ENCODE results near the gene FDXR.

FDXR gene

DNA sequence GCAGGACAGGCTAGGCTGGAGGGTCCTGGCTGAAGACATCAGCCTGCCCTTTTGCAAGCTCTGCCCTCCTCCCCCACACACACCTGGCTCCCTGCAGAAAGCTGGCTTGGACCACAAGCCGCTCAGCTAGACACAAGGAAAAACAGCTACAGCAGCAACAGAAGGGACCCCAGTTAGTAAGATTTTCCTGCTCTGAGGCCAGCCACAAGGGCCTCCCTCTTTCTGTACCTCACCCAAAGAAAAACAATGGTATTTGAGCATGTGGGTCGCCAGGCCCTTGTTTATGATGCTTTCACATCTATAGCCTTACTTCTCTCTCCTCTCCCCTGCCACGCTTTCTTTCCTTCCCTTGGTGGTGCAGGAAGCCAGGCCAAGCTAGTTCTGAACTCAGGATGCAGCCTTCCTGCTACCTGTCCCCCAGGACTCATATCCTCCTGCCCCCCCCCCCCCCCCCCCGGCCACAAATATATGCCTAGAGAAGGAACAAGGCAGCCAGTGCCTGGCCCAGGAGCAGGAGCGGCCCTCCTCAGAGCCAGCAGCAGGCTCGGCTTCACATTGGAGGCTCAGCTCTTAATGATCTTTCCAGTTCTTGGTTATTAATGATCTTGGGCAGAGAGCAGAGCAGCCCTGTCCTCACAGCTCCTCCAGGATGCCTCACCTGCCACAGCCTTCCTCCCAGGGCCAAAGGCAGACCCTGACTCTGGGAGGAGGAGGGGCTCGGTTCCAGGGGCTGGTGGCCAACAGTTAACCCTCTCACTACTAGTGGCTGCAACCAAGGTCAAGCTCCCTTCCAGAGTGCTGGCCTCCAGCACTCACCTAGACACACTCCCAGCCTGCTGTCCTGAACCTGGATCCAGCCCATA, 32.6 kb downstream of the FDXR start:
- peak in 1 of 56 donors; percentile 7 for DNase-seq

DNA sequence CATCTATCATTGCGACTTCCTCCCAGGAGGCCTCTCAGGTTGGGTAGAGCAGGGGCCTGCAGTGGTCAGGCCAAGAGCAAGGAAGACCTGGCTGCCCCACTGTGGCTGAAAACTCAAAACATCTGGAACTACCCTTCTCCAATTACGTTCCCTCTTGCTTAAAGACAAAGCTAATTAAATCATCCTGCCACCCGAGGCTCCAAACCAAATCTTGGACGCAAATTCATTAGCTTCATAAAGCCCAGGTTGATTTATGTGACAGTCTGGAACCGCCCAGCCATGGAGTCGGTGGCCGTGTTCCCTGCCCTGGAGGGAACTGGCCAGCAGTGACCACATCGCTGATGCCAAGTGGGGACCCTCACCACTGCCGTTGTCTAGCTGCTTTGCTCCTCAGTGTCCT, 34.5 kb downstream of the FDXR start:
- no peak for DNase-seq

DNA sequence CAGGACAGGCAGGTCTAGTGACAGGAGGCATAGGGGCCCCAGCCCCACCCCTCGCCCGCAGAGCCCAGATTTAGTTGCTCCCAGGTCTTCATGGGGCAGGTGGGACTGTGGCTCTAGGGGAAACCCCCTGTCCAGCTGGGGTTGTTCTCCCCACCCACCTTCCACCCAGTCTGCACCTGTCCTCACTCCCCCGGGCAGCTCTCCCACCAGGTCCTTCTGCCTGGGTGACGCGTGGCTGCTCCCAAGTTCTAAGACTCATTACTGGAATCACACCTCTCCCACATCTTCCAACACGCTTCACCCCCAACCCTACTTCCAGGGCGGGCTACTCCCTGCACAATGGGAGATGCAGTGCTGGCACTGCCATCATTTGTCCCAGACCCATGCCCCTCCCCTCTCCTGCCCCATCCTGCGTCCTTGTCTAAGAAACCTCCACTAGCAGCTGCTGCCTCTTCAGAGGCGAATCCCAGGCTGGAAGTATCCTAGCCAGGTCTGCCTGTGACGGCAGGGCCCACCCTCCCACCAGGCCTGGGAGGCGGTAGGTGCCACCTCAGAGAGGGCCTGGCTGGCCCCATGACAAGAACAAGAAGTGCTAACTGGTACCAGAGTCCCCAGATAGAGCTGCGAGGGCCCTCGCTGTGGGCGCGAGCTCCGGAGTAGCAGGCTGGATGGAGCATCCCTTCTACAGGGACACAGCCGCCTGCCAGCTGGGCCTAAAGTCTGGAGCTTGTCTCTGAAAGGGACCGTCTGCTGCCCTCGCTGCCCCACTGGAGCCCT, 35.9 kb downstream of the FDXR start:
- no peak for DNase-seq

DNA sequence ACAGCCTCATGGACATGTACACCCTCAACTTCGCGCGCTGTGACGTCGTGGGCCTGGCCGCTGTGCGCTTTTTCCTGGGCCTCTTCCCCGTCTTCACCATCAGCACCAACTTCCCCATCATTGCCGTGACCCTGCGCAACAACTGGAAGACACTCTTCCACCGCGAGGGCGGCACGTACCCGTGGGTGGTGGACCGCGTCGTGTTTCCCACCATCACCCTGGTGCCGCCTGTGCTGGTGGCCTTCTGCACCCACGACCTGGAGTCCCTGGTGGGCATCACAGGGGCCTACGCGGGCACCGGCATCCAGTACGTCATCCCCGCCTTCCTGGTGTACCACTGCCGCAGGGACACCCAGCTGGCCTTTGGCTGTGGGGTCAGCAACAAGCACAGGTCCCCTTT, 36.6 kb downstream of the FDXR start:
- DNase-seq = no peak

DNA sequence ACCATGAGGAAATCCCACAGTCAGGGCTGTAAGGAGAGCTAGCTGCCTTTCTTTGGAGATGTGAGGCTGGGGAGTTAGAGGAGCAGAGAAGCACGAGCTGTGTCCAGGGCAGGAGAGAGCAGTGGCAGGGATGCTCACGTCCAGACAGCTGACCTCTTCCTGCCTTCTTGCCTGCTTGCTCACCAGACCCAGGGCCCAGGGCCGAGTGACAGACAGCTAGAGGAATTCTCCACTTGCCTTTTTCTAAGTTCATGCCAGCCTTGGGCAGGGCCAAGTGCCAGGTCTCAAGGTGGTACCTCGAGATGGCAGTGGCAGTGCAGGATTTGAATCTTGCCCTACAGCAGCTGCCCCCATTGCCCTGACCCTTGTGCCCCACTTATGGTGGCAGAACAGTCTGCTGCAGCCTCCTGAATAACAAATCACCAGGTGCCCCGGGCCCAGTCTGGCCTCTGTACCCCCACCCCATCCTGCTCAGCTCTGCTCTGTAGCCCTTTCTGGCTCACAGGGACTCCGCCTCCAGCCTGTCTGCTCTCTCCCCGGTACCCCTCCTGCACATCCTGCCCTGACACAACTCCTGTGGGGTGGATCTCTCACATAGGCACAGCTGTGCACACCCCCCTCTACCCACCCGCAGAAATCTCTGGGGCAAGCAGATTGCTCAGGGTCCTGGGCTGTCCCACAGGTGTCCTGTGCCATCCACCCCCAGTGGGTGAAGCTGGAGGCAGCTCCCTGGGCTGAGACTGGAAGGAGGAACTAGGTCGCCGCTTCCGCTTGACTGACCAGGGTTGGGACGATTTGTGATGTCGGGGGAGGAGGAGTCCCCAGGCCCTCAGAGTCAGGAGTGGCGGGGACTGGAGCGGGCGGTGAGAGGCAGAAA, 39.1 kb downstream of the FDXR start:
- DNase-seq = peak in 37 of 56 donors; percentile 7 to 72 (median 39)

DNA sequence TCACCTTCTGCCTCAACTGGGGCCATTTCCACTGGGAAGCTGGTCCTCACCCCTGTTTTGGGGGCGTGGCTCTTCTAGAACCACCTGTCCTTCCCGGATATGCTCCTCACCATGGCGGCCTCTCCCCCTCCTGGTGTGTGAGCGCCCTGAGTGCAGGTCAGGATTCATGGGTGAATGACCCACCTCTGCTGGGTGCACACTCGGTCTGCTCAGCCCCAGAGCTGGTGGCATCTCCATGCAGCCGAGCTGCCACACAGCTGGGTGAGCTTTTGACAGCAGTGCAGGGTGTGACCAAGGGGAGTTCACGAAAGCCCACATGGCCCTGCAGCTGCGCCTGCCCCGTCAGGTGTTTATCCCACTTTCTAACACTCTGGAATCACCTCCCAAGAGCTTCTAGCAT, 40.4 kb downstream of the FDXR start:
- no peak for DNase-seq

DNA sequence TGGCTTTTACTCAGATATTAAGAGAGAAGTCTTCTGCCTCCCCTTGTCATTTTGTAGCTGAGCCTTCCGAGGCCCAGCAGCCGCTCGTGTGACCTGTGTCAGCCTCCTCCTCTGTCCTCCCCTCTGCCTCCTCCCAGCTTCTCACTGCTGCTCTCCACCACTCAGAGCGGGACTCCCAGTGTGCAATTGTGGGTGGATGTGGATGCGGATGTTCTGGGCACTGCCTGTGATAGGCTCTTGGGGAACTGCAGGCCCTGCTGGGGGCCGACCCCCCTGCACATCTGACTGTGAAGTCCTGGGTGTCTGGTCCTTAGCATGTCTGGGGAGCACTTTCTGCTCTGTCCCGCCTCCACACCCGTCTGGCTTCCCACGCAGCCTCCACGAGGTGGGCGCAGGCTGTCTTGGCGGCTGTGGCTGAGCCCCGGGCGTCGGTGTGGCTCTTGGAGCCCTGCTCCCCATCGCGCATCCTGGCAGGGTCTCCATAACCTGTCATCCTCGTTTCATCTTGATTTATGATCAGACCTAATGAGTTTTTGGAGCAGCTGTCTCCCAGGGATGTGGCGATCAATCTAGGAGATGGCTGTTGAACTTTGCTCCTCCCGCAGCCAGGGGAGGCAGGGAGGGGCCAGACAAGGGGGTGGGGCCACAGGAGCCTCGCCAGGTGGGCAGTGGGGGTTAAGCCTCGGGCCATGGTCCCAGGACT, 41.2 kb downstream of the FDXR start:
- DNase-seq = no peak

DNA sequence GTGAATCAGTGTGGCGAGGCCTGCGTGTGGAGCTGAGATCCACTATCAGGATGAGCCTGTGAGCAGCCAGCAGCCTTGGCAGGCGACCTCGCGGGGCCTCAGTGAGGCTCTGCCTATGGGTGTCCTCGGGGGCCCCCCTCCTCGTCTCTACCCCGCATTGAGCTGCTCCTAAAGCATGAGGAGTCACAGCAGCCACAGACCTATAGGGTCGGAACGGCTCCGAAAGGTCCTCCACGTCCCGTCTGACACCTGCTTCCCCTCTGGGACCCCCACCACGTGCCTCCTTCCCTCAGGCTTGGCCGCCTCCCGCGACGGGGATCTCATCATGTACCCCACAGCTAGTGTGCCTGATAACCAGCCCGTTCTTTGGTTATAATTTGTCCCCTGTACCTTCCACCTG, 41.9 kb downstream of the FDXR start:
- no peak for DNase-seq

DNA sequence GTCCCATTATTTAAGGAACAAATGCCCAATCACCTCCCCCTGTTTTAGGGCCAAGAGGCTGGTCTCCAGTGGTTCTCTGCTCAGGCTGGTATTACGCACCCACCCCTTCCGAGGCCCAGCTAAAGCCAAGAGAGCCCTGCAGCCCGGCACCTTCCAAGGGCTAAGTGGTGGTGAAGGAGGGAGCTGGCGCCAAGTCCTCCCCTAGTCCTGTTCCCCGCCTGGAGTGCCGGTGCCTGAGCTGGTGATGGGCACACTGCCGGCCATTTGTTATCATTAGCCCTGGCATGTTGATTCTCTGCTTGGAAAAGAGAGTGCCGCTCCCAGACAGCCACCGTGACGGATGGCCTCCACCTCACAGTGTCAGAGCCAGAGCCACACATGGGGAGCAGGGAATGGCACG, 45.0 kb downstream of the FDXR start:
- DNase-seq = peak in 7 of 56 donors; percentile 13 to 55 (median 27)

DNA sequence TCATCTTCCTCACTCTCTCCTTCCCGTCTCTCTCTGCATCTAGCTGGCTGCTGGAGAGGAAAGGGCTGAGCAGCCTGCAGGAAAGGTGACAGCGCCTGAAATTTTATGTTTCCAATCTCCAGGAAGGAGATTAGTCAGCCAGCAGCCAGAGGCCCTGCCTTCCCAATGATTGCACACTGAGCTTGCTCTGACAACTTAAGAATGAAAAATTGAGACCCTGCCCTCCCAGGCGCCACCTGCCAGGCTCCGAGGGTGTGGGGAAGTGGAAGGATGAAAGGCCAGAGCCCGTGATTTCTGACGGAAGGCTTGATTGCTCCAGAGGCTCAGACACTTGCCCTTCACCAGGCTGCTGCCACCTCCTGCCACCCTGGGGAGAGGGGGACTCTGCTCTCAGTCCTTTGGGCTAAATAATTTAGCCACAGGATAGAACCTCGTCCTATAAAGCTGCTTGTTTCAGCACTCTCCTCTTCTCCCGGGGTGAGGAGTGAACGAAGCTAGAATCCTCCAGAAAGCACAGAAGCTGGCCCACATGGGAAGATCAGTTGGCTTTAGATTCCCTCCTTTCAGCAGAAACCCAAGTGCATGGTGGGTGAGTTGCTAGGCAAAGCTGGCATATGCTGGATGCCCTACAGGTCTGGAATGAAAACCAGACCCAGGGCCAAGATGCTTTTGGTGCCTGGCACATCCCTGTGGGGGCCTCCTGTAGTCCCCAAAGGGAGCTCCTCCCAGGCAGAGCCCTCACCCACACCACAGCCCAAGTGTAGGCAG, 46.7 kb downstream of the FDXR start:
- peak in 7 of 56 donors; percentile 8 to 57 (median 34) for DNase-seq

DNA sequence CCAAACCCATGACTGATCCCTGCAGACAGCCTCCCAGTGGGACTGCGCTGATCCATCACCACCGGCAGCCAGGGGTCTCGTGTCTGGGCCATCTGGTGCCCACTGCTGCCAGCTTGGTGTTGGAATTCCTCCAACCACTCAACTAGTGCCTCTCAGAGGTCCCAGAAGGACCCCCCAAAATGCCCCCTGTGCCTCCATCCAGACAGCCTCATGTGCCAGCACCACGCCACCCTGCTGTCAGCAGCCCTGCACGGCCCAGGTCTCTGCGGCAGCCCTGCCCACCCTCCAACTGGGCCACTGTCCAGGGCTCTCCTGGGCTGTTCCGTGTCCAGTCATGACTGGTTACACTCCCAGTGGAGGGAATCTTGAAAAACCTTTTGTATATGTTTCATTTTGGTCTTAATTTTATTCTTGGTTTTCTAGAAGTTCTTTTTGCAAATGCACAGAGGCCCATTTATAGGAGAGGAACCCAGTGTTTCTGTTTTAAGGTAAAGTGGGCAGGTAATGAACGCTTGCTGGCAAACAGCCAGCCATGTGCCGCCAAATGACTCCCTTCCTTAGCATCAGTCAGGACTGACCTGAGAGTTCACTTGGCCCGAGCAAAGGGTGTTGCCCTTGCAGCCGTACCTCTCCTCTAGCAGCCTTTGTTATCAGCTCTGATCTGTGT, 47.7 kb downstream of the FDXR start:
- DNase-seq = peak in 4 of 56 donors; percentile 21 to 43 (median 30)

DNA sequence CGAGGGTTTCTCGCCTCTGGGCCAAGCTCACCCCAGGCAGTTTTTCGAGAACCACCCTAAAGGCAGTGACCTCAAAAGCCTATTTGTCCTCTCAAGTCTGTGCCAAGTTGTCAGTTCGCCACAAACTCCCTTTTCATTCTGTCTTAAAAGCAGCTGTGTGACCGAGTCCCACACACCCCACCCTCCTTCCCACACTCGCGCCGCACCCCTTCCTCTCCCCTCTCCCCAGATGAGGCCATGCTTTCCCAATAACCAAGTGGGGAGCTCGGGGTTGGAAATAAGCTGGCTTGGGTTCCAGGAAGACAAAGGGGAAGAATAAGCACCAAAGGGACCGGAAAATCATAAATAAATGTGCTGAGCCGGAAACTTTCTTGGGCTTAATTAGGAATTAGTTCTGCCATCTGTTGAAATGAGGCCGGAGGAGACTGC, 49.8 kb downstream of the FDXR start:
- peak in 44 of 56 donors; percentile 13 to 85 (median 57) for DNase-seq

DNA sequence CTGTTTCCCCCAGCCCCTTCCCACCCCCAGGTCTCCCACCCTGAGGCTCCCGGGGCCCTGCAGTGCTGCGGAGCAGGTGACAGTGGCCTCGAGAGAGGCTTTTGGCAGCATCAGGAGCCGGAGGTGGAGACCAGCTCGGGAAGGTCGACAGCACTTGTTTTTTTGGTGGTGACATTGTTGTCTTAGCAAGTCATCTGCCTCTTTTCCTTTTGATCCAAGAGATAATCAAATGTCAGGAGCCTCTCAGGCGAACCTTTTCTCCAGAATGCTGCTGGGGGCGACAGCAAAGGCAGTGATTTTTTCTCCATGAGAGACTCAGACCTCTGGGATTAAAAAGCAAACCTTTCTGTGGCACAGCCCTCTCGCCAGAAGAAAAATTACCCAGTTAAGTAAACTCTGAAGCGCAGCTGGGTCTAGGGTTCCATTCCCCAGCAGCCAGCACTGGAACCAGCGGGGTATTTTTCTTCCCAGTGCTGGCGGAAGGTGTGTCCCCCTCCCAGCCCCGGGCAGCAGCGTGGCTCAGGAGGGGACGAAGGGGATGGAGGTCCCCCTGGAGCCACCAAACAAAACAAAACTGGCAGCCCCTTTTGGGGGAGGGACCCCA, 50.4 kb downstream of the FDXR start:
- peak in 8 of 56 donors; percentile 18 to 80 (median 47) for DNase-seq

DNA sequence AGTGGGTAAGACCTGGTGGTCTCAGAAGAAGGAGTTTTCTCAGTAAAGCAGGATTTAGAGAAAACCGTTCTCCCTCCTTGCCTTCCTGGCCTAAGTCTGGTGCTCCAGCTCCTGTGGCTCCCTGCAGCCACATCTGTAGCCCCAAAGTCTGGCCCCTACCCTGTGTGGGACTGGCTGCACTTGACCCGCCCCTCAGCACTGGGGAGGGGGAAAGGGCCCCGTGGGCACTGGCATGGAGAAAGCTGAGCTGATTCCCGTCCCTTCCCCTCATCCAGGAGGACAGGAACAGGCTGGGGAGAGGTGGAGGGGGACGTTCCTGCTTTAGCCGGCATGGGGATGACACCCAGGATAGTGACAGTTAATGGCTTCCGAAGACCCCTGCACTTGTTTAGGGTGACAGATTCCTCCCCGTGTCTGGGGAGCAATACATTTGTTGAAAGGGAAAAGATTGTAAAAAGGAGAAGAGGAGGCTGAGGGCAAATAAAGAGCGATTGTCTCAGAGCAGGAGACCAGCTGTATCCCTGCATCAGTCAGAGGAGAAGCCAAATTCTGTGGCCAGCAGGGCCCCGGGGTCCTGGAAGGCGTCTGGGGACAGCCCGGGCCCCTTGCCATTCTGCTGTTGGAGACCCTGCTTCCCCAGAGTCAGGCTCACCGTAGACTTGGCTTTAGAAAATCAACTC, 51.0 kb downstream of the FDXR start:
- DNase-seq = peak in 3 of 56 donors; percentile 19 to 59 (median 35)

DNA sequence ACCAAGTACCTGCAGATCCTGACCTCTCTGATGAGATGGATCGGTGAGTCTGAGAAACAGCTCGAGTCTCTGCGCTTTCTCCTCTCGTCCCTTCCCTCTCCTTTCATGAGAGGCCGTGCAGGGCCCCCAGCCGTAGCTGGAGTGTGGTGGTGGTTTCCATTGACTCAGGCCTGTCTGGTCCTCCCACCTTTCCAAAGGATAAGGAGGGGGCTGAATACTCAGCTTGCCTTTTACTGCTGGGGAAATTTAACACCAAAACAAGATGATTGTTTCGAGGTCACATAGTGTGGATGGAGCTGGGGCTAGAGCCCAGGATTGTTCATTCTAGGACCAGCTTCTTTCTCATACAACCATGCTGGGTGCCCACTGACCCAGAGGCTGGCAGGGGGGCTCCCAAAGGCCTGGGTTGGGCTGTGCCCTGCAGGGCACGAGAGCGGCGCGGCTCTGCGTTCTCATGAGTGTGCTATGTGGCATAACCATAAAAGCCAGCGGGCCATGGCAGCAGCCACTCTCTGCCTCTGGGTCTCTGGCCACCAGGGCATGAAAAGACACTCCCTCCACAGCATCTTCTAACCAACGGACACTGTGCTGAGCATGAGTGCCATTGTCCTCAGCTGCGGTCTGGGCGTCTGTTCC, 52.9 kb downstream of the FDXR start:
- no peak for DNase-seq

DNA sequence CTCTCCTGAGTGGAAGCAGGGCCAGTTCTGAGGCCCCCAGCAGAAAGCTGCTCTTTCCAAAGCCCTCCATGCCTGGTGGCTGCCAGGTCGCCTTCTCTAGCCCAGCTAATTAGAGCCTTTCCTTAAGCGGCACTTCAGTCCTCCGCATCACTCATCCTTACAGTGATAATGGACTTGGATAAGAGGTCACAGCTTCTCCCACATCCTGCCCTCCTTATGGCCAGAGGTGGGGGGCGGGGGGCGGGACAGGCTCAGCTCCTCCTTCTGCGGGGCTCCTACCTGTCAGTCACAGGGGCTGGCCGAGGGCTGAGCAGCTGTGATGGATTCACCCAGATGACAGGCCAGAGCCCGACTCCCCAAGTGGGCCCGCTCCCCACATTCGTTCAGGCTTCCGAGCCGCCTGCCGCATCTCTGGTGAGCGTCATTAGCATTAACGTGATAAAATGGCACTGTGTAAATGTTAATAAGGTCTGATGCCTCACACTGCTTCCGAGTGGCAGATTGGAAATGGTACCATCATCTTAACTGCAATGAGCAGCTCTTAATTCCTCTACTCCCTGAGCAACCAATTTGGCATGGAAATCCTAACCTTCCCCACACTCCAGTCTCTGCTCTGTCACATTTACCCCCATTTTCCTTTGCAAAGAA, 54.4 kb downstream of the FDXR start:
- DNase-seq = no peak

DNA sequence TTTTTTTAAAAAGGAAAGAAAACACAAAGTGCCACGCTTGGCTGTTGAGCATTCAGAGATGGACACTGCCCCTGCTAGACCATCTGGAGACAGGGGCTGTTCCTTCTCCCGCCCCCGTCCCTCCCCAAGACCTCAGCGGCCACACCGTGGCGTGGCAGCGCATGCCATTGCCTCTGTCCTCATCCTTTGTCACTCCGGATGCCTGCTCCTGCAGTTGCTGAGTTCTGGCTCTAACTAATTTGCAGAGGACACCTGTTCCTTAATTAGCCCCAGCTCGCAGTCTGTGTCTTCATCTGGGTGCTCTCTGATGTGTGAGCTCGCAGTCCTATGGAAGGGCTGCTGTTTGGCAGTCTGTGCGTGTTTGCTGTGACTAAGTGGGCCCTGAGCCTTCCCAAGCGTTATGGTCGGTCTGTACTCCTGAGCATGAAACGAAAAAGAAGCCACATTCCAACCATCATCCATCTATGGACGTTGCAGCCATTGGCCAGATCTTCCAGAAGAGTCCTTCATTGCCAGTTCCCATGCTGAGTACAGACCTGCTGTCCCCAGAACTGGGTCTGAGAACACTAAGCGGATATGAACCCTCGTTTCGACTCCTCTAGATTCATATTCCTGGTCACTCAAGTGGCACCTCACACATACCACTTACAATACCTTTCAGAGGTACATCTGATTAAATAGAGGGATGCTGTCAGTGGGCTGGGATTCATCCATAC, 55.7 kb downstream of the FDXR start:
- DNase-seq = no peak
